CD4-positive, alpha-beta T cell treated with Interleukin-6 for 4 hours (primary cell): Measurements from ENCODE around the gene AAGAB.
"Not testable (repeated sequence)": the region's sequence is repeated elsewhere in the genome, so short reads cannot be mapped to it uniquely, and the experiment has no call there.

Source experiments
- DNase-seq: peaks from one replicate; pipeline ENCODE4 v3.0.0-alpha.2; 2020; ENCODE audit warnings: mixed read lengths

Gene AAGAB

DNA sequence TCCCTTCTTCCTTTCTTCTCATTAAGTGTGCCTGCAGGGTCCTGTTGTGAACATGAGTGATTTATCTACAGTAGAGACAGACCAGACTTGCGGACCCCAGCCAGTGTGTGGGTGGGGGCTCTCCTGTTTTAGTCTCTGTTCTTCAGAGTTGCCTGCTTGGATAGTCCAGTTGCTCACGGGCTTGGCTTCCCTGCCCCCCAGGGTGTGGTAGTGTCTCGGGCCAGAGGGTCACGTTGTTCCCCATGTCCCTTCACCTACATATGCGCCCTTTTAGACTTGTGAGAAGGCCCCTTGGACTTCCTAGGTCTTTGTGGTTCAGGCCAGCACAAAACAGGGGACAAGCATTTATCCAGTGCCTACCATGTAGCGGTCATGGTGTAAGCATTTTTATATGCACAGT, 85.8 kb downstream of the AAGAB start:
- no peak for DNase-seq

DNA sequence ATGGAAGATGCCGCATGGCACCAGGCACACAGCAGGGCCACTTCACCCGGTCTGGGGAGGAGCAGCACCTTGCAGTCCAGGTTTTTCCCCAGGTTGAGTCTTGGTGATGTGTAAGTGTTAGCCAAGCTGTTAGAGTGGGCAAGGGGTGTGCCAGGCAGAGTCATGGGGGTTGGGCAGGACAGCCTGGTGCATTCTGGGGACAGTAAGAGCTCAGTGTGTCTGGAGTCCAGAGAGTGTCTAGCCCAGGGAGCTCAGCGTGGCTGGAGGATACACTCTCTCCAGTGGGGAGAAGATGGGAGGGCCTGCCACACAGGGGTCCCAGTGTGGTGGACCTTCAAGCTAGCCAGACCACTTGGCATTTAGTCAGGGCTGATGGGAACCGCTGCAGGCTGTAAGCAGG, 87.4 kb downstream of the AAGAB start:
- no peak for DNase-seq

- DNase-seq, result no peak
These were observed 88.0 kb downstream of the AAGAB start for GRCh38 chr15:67166280-67167009.

GRCh38 chr15:67165254-67166253, 88.9 kb downstream of the AAGAB start:
- DNase-seq, result no peak

- DNase-seq, result no peak
These were observed 89.6 kb downstream of the AAGAB start for GRCh38 chr15:67164811-67165253.

- no peak for DNase-seq
These were observed 90.1 kb downstream of the AAGAB start for GRCh38 chr15:67164401-67164791.

DNA sequence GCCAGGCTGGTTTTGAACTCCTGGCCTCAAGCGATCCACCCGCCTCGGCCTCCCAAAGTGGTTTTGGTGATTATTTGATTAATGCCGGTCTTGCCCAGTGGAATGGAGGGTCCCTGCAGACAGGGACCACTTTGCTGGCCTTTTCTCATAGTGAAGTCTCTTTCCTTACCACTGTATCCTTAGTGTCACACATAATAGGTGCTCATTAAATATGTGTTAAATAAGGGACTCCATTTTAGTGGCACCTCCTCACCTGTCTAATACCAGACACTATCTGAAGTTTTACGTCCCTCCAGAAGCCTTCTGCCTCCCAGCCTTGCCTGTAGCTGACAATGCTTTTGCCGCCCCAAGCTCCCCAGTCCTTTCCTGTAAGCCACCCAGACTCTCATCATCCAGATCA, 91.3 kb downstream of the AAGAB start:
- DNase-seq, result no peak

GRCh38 chr15:67161881-67162280, 92.6 kb downstream of the AAGAB start:
- DNase-seq, result no peak

GRCh38 chr15:67161412-67161811, 93.0 kb downstream of the AAGAB start:
- DNase-seq, result no peak

- DNase-seq, result no peak
These were observed 96.1 kb downstream of the AAGAB start for GRCh38 chr15:67158367-67158766.

DNA sequence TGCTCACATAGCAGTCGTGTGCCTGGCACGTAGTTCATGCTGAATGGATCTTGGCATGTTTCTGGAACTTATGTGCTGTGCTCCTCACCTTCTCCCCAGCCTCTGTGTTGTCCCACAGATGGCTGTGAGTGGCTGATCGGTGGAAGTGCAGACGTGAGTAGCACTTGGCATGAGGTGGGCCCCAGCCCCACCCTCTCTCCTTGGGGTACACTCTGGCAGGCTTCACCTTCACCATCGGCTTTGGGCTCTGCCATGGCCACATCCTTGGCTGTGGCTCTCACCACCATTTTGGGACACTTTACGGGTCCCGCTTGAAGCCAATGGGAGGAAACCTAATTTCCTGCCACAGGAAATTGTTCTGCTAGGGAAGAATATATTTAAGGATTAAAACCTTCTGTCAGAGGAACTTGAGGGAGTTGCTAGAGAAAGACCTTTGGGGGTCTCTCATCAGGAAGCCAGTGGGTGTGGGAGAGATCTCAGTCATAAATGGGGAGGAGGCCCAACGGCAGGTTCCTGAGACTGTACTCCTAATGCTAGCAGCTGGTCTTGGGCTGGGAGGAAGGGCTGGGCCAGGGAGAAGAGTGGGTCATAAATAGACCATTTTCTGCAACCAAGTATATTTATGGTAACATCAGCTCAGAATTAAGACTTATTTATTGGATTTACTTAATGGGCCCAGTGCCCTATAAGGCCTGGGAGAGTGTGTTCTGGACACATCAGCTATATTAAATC, 96.8 kb downstream of the AAGAB start:
- DNase-seq, result no peak

DNA sequence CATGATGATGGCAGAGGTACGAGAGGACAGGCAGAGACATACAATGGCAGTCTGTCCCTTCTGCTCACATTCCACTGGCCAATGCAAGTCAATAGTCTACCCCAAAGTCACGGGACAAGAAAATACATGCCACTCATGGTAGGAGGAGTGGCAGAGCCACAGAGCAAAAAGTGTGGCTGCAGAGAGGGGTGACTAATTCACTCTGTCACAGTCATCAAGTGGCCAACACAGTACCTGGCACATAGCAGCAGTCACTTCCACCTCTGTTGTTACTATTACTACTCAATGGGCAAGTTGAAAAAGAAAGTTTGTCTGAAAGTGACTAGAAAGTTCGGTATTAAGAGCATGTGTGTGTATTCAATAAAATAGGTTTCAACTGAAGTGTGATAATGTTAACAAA, 97.6 kb downstream of the AAGAB start:
- peak; percentile 24 for DNase-seq

DNA sequence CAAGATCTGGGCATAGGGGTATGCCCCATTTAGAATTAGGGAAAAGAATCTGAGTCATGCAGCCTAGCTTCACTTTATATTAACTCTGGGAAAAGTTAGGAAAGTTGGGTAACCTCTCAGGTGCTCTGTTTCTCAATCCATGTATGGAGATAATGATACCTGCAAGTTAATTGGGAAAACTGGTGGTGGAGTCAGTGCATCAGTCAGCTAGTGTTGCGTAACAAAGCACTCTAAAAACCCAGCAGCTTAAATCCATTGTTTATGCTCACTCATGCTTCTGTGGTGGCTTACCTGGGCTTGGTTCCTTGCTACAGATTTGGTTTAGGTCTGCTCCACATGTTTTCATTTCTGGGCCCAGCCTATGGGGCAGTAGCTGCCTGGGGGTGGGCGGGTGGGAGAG, 98.0 kb downstream of the AAGAB start:
- DNase-seq, result no peak

DNA sequence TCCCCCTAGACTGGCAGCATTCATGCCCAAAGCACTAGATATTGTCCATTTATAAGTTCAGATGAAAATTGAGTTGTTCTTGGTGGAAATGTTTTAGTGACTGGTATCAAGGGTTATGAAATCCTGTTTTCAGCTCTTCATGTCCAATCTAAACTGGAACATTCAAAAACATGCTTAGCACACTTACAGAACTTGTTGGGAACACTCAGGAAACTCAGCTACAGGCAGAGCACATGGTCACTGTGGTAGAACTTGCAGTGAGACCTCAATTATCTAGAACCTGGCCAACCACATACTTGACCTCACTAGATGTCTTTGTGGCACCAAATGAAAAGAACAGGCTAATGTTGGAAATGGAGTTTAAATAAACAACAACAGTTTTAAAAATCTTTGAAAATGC, 100.2 kb downstream of the AAGAB start:
- no peak for DNase-seq

DNA sequence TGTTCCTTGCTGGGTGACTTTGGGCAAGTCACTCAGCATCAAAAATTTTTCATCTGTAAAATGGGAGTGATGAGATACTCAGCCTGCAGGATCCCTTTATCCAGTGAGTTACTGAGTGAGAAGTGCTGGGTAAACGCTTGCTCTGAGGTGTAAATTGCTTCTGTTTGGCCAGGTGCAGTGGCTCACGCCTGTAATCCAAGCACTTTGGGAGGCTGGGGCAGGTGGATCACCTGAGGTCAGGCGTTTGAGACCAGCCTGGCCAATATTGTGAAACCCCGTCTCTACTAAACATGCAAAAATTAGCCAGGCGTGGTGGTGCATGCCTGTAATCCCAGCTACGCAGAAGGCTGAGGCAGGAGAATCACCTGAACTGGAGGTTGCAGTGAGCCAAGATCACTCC, 101.4 kb downstream of the AAGAB start:
- DNase-seq, result not testable (repeated sequence)

DNA sequence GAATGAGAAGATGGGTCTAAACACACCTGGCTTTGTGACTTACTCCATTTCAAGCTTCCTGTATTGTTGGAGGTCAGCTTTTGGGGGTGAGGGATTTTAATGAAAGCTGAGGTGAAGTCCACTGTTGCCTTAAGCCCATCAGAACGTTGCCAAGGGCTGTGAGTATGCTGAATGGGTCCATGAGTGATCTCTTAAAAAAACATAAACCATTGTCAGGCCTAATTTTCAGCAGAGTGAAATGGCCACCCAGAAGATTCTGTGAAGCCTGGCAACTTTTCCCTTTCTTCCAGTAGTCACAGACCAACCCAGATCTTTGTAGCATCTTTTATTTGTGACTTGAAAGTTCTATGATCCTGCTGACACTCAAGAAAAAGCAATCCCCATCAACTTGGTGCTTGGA, 102.0 kb downstream of the AAGAB start:
- DNase-seq, result no peak
